Amniotic stem cell (primary cell): ENCODE data around the gene FAT1.

Experiments
- DNase-seq: peaks from one replicate; lab custom pipeline; 2025; lab: John Stamatoyannopoulos, UW

FAT1 gene

DNA sequence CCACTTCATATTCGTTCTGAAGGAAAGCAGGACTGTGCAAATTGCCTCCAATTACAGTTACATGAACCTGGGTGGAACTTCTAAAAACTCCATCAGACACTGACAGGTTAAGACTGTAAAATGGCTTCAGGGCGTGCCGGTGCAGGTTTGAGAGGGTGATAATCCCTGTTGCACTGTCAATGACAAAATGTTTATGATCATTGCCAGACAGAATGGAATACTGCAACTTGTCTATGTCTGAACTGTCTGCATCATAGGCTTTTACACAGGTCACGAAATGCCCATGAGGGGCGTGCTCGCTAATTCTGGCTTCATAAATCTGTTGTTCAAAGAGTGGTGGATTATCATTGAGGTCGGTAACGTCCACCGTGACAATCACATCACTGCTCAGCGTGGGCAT is 104.6 kb downstream of the FAT1 start:
- DNase-seq: no peak

DNA sequence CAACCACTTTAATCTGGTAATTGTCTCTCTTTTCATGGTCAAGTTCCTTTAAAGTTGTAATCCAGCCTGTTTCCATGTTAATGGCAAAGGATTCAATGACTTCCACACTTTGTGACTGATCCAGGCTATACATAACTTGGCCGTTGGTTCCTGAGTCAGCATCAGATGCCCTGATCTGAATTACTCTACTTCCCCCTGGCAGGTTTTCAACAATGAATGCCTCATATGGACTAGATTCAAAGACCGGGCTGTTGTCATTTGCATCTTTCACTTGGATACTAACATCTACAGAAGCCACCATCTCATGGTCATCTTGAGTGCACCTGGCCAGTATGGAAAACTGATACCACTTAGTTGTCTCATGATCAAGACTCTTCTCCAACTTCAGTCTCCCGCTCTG is 105.7 kb downstream of the FAT1 start:
- DNase-seq: no peak

DNA sequence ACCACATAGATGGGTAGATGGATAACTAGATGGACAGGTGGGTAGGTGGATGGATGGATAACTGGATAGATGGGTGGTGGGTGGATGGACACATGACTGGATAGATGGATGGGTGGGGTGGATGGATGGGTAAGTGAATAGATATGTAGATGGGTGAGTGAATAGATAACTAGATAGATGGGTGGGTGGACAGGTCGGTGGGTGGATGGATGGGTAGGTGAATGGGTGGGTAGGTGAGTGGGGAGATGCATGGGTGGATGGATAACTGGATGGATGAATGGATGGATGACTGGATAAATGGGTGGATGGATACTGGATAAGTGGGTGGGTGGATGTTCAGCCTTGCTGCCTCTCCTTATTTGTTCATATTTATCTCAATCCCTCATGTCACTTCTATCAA is 116.2 kb downstream of the FAT1 start:
- DNase-seq: no peak

DNA sequence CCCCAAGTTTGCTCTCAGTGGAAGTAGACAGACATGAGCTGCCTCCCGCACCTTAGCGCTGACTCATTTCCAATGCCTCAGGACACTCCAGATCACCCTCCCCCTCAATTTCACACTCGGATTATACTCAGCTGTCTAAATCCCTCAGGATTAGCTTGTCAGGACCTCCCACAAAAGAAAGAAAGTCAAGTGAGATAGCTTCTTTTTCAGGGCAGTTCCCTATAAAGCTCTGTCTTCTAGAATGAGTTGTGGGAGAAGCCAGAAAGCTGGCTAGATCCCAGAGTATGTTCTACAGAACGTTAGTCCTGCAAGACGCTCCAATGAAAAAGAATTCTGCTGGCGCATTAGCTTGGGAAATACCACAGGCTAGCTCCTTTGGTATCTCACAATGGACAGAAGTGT is 117.1 kb downstream of the FAT1 start:
- peak; percentile 64 for DNase-seq

- DNase-seq: no peak
Observed at GRCh38 chr4:186605261-186605865, 118.3 kb downstream of the FAT1 start.

DNA sequence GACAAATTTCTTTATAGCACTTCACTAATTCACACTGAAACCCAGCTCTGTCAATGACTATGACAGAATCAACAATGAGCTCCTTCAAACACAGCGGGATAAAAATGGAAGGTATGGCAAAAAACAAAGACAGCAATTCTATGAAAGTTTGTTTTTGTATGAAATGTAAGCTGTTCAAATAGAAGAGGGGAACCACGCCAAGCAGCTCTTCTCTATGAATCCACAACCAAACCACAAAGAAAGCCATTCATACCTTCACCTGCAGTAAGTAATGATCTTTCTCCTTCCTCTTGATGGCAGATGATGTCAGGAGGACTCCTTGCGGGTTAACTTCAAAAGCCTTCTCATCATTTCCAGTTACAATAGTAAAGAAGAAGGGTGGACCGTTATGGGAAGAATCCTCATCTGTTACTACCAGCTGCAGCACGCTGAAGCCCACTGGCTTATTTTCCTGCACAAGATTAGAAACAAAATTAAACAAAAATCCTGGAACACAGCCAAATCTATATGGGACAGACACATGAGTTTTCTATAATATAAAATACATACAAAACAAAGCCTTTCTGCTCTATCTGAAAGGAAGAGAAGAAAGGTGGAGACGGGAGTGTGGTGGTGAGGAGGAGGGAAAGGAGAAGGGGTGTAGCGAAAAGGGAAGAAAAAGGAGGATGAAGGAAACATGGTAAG is 119.4 kb downstream of the FAT1 start:
- no peak for DNase-seq

- DNase-seq: no peak
Observed at GRCh38 chr4:186602978-186603377, 120.7 kb downstream of the FAT1 start.

GRCh38 chr4:186599483-186599882 is 124.2 kb downstream of the FAT1 start:
- no peak for DNase-seq

- DNase-seq: no peak
Observed at GRCh38 chr4:186598686-186599085, 125.0 kb downstream of the FAT1 start.

DNA sequence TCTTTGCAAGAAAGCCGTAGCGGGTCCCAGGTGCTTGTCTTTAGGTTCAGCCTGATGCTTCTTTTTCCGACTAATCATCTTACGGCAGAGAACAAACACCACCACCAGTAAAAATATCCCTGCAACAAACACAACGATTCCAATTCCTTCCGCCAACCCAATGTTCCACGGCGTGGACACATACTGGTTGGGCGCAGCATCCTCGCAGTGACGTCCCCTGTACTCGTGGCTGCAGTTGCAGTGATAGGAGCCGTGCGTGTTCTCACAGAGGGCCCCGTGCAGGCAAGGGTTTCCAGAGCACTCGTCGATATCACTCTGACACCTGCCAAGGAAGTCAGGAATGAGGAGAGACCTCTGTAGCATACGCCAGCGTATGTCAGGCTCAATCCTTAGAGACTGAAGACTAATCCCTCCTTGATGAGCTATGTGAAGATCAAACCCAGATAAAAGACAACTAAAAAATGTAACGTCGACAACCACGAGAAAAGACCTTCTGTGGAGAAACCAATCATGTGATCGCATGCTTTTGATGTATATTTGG is 126.7 kb downstream of the FAT1 start:
- DNase-seq: no peak

DNA sequence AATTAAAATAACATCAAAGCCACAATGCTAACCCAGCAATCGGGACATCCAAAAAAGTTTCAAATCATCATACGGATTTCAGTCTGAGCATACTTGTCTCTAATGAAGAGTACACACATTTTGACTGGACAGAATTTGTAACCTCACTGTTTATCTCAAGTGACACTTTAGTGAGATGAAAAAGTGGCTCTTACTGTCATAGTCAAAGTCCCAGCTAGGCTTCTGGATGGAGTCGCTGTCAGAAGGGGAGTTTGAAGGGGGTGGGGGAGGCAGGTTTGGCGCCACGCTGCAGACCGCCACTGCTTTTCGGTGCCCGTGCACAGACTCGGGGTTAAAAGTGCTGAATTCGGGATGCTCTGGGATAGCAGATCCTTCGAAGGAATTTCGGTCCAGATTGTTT is 127.3 kb downstream of the FAT1 start:
- no peak for DNase-seq

DNA sequence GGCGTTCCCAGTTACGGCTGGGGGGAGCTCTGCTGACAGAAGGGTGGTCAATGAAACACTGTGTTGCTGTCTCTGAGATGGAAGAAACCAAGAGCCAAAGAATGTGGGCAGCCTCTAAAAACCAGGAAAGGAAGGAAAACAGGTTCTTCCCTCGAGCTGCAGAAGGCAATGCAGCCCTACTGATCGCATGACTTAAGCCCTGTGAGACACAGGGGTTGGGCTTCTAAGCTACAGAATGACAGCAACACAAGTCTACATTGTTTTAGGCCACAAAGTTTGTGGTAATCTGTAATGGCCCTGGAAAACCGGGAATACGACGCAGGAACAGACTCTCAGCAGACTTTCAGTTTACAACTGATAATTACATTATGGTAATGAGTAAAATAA is 130.1 kb downstream of the FAT1 start:
- DNase-seq: no peak

GRCh38 chr4:186592966-186593586 is 130.6 kb downstream of the FAT1 start:
- no peak for DNase-seq

DNA sequence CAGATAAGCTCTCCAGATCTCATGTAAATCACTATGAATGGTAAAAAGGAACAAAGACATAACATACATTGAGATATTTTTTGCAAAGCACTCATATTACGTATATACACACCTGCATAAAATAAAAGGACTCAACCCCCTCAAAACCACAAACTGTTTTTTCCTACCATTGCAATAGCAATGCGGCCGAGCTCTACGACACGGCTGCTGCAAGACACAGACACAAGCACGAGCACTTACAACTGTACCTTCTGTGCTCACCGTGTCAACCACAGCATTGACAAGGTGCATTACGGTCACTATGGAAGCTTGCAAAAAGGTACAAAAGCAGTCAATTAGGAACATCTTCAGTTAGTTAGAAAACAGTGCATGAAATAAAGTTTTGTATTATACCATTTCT is 131.2 kb downstream of the FAT1 start:
- no peak for DNase-seq

DNA sequence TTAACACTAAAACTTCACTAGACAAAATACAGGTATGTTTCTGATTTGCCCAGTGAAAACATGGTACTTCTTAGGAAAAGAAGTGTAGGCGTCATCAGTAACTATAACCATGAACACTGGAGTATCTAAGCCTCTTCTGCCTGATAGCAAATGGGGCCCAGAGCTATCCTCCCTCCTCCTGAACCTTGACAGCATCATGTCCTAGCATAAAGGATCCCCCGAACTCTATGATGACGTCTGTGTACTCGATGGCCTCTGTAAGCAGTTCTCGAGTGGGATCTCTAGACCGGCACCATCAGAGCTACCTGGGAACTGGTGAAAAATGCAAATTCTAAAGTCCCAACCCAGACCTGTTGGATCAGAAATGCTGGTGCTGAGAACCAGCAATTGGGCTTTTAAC is 132.0 kb downstream of the FAT1 start:
- no peak for DNase-seq

GRCh38 chr4:186588503-186588902 is 135.2 kb downstream of the FAT1 start:
- DNase-seq: no peak

- DNase-seq: peak; percentile 52
Observed at GRCh38 chr4:186587416-186588018, 136.1 kb downstream of the FAT1 start.

- DNase-seq: no peak
Observed at GRCh38 chr4:186586205-186586604, 137.5 kb downstream of the FAT1 start.

- no peak for DNase-seq
Observed at GRCh38 chr4:186584912-186585311, 138.7 kb downstream of the FAT1 start.

DNA sequence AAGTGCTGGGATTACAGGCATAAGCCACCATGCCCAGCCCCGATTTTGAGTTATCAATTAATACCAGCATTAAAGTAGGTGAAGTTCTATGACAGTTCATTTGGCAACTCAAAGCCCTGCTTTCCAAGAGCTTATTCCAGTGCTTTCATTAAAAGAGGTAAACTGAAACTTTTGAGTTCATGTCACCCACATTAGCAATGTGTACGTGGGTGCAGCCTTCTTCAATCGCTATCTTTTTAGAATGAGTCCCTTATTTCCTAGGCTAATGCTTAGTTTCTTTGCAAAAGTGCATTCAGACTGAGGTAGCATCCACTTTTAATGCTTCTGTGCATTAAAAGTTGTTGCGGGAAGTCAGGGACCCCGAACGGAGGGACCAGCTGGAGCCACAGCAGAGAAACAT is 142.2 kb downstream of the FAT1 start:
- no peak for DNase-seq

DNA sequence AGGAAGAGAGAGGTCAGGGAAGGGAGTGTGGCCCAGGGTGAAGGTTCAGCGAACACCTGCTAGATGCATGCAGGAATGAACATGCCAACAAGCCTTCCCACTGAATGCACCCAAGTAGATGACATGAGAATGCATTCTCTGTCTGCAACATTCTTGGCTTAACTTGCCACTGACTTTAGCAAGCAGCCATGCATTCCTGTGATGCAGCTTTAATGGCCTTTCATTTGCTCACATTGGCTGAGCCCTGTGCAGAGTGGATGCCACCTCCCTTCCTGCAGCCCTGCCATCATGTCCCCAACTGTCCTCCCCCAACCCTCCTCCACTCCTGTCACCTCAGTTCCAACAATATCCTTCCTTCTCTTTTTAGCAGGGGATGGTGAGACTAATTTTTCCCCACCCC is 143.0 kb downstream of the FAT1 start:
- DNase-seq: no peak

DNA sequence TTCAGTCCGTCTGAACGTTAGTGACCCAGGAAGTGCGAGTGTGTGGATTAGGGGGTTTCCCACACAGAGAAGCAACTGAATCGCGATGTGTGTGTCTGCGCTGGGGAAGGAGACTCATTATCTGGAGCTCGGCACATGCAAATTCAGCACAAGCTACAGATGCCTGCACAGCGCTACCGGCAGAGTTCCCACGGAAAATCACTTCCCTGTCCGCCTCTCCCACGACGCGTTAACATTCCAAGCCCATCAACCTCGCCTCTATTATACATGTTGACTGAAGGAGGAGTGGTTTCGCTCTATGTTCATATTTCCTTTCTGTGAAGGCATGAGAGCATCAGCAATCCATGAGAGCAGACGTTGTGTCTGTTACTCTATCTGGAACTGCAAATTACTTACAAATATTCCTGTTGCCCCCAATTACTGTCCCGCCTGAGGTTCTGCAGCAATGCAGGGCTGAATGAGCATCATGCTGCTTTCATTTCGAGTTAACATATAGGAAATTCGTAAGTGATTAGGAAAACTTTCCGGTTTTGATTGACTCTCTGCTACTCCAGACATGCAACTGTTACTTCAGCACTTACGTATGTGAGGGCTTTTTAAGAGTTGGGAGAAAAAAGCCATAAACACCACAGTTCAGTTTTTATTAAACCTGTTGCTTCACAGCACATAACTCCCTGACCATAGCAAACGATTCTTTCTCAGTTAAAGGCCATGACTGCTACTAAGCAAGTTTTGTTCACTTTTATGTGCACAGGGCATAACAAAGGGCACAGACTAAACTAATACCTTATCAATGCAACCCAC is 153.3 kb downstream of the FAT1 start:
- no peak for DNase-seq
